GM11168 (cell line): ENCODE results near the gene C5orf22.
"Not testable (repeated sequence)": the region's sequence is repeated elsewhere in the genome, so short reads cannot be mapped to it uniquely, and the experiment has no call there.

Experiments used
- in situ Hi-C: fragments of 300-500 bp; cut with MboI; formaldehyde crosslinking; loops from one replicate; pipeline ENCODE4 v1.12.0; 2022; ENCODE audit warnings: low sequenced_read_pairs; ENCODE audit not compliant: unreplicated experiment

C5orf22 gene

GRCh38 chr5:31598640-31599611, 66.8 kb downstream of the C5orf22 start:
- in situ Hi-C loops, result no loop called here

GRCh38 chr5:31602305-31602704, 70.2 kb downstream of the C5orf22 start:
- in situ Hi-C loops, result not testable (repeated sequence)

- in situ Hi-C loops, result no loop called here
These were observed 72.1 kb downstream of the C5orf22 start for GRCh38 chr5:31604240-31604639.

- in situ Hi-C loops, result no loop called here
These were observed 72.5 kb downstream of the C5orf22 start for GRCh38 chr5:31604644-31605043.
